K562 (cell line): ENCODE data around the gene FGF4.
A peak's percentile ranks its signal among the peaks of the same experiment; 100 is the strongest.

ENCODE experiments used
- CTCF ChIP-seq, 3 experiments: IDR thresholded peaks in 2 of 3; conservative IDR thresholded peaks in 1 of 3; 2 replicates each; pipeline ENCODE4 v1.5.1; 2011 to 2012; ENCODE audit warnings: low read length in 3 of 3, mild to moderate bottlenecking in 3 of 3, control low read depth in 2 of 3, improper control_type of control experiment in 1 of 3, inconsistent platforms in 1 of 3, low read depth in 1 of 3, mixed read lengths in 1 of 3, moderate library complexity in 1 of 3; ENCODE audit not compliant: insufficient read depth in 2 of 3
- EZH2 ChIP-seq: IDR thresholded peaks from 2 replicates; pipeline ENCODE4 v1.6.1; 2012; ENCODE audit warnings: low read depth, mild to moderate bottlenecking, inconsistent platforms, low read length, borderline replicate concordance
- JUN ChIP-seq, 2 experiments: sonication (generic) in 1 of 2; formaldehyde crosslinking in 1 of 2; IDR thresholded peaks; 2 replicates each; pipeline versions ENCODE4 v1.6.1 to v1.8.0; 2012 to 2022; ENCODE audit warnings: borderline replicate concordance in 2 of 2, mild to moderate bottlenecking in 2 of 2, improper control_type of control experiment in 1 of 2, low read depth in 1 of 2, low read length in 1 of 2, missing genetic modification reagents in 1 of 2
- NFYB ChIP-seq: IDR thresholded peaks from 2 replicates; pipeline ENCODE4 v1.6.1; 2011; ENCODE audit warnings: mild to moderate bottlenecking, moderate library complexity; ENCODE audit not compliant: insufficient read length; ENCODE audit errors: extremely low read depth
- NR3C1 ChIP-seq: sonication (generic); formaldehyde crosslinking; IDR thresholded peaks from 2 replicates; pipeline ENCODE4 v1.8.1; 2022; ENCODE audit warnings: missing genetic modification reagents
- PRDM10 ChIP-seq: fragments of 450-650 bp; IDR thresholded peaks from 2 replicates; pipeline ENCODE4 v1.6.1; 2018; ENCODE audit not compliant: partially characterized antibody
- PTBP1 ChIP-seq: fragments of 200-400 bp; formaldehyde crosslinking; IDR thresholded peaks from 2 replicates; pipeline ENCODE4 v1.6.1; 2017; ENCODE audit warnings: low read depth, low read length
- STAT6 ChIP-seq: sonication (generic); formaldehyde crosslinking; IDR thresholded peaks from 2 replicates; pipeline ENCODE4 v1.8.1; 2023; ENCODE audit warnings: mild to moderate bottlenecking, missing genetic modification reagents
- TARDBP ChIP-seq: fragments of 450-650 bp; IDR thresholded peaks from 2 replicates; pipeline ENCODE4 v1.6.1; 2016
- THRA ChIP-seq: fragments of 450-650 bp; IDR thresholded peaks from 2 replicates; pipeline ENCODE4 v1.6.1; 2017; ENCODE audit warnings: mild to moderate bottlenecking, moderate library complexity
- U2AF2 ChIP-seq: fragments of 200-400 bp; formaldehyde crosslinking; optimal IDR thresholded peaks from 2 replicates; pipeline ENCODE3; 2017; ENCODE audit warnings: low read depth, mild to moderate bottlenecking, low read length
- ZNF24 ChIP-seq: fragments of 450-650 bp; IDR thresholded peaks from 2 replicates; pipeline ENCODE4 v1.6.1; 2016

DNA sequence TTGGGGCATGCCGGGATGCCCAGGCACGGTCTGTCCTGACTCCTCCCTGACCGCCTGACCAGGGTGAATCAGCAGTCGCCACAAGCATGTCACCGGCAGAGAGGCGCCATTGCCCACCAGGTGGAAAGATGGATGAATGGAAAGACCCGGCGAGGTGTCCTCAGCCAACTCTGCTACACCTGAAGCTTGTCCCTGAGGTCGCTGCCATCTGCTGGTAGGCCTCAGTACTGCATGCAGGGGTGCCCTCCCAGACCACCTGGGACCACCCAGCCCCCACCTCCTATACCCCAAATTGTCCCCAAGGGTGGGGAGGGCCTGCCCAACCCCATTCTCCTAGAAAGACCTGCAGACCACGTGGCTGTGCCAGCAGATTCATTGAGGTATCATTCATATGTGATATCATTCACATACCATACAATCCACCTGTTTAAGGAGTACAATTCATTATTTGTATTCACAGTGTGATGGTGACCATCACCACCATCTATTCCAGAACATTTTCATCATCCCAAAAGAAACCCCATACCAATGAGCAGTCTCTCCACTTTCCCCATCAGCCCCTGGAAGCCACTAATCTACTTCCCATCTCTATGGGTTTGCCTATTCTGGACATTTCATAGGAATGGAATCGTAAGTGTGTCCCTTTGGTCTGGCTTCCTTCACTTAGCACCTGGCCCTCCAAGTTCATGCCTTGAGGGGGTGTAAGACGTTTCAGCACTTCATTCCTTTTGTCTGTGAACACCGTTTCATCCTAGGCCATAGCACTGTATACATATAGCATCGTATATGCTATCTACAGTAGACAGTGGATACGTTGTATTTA lies 26.6 kb upstream of the FGF4 start:
- TF ChIP-seq JUN (IDR thresholded peaks at IDR 0.05; ENCODE audit: borderline replicate concordance, low read depth, low read length) (no peak), JUN (CRISPR knock-in tag; IDR thresholded peaks at IDR 0.05; ENCODE audit: borderline replicate concordance) (no peak), TARDBP (no peak), ZNF24 (no peak), NFYB (no peak), PTBP1 (no peak), EZH2 (no peak), THRA (no peak), STAT6 (CRISPR knock-in tag) (no peak), NR3C1 (CRISPR knock-in tag) (no peak), PRDM10 (no peak), CTCF (IDR thresholded peaks at IDR 0.05 in 2 of 3, conservative IDR thresholded peaks at IDR 0.05 in 1 of 3; ENCODE audit: insufficient read depth in 2 of 3, low read depth in 1 of 3, low read length in 3 of 3) (peak; percentile 67 to 88 (median 69)), U2AF2 (no peak)
